Retina (tissue), 1 donor: ENCODE results near the gene SPOP.
"Not testable (repeated sequence)": the region's sequence is repeated elsewhere in the genome, so short reads cannot be mapped to it uniquely, and the experiment has no call there.

Experiments used
- DNase-seq: peaks from one replicate; pipeline ENCODE4 v3.0.0-alpha.2; 2016

Gene SPOP

GRCh38 chr17:49677933-49678847, at the start of gene SPOP:
Gene SPOP, minus strand, starts transcription at chr17:49678097. Its CDS starts 55,287 bp downstream, at chr17:49622810.
- DNase-seq: peak; percentile 97

GRCh38 chr17:49727380-49727779, 49.5 kb upstream of the SPOP start:
- DNase-seq: no peak

DNA sequence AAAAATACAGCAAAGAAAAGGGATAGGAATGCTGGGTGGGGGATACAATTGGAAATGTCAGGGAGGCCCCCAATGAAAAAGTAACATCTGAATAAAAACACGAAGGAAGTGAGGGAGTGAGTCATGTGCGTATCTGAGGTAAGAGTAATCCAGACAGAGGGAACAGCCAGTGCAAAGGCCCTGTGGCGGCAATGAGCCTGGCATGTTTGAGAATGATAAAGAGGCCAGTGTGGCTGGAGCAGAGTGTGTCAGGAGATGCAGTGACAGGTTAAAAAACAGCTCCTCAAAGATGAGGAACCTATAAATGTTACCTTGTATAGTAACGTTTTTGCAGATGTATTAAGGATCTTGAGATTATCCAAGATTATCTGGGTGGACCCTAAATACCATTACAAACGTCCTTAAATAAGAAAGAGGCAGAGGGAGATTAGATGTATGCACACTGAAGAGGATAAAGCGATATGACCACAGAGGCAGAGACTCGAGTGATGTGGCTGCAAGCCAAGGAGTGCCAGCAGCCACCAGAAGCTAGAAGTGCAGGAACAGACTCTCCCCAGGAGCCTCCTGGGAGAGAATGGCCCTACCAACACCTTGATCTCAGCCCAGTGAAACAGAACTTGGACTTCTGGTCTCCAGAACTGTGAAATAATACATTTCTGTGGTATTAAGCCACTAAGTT, 47.7 kb upstream of the SPOP start:
- DNase-seq: no peak

GRCh38 chr17:49724552-49724951, 46.7 kb upstream of the SPOP start:
- DNase-seq: not testable (repeated sequence)

- peak; percentile 32 for DNase-seq
Measured at GRCh38 chr17:49723423-49723822, 45.5 kb upstream of the SPOP start.

DNA sequence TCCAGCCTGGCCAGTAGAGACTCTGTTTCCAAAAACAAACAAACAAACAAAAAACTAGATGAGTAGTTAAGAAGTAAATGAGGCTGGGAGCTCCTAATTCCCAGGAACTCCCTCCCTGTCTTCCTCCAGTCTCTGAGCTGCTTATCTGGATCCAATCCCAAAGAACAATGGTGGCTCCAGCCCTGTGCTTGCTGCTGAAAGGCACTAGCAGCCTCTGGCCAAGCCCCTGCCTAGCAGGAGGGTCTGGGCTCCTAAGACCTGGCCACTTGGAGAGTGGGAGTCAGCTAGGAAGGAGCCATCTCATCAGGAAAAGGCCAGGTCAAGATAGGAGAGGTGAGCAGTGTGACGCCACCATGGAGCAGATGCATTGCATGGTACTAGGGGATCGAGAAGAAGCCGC, 44.2 kb upstream of the SPOP start:
- DNase-seq: no peak

DNA sequence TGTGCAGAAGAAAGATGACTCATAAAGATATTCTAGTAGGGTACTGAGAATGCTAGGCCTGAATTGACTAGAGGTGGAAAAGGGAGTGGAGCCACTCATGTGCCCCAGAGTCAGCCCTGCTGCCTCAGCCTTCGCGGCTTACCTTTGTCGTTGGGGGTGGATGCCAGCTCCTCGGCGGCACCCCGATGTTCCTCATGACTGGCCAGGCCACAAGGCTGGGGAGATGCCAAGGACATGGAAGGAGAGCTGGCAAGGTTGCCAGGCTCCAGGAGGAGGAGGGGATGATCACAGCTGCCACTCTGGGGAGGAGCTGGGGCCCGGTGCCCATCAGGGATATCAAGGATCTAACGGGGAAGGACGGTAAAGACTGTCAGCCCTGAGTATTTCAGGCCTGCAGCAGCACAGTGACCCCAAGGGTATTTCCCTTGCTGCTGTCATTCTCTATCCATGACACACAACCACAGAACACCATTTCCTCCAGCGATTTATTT, 39.5 kb upstream of the SPOP start:
- no peak for DNase-seq

- no peak for DNase-seq
Measured at GRCh38 chr17:49716668-49717364, 38.9 kb upstream of the SPOP start.

GRCh38 chr17:49715717-49716279, 37.9 kb upstream of the SPOP start:
- DNase-seq: no peak

DNA sequence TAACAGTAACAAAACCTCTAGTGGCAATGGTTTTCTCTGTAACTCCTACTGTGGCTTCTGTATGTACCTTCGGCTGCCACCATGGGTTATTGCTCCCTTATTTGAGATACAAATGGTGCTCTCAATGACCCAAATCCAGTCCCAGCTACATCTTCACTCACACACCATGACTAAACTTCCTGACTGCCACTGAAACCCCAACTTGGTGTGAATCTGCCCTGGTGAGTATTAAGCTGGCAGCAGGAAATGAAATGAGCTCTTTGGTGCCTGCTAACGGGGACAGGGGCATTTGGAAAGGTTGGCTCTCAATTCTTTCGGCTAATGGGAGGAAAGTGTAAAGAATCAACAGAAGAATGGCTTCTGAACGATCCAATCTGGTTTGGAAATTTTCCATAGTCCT, 37.3 kb upstream of the SPOP start:
- no peak for DNase-seq

GRCh38 chr17:49708515-49709183, 30.8 kb upstream of the SPOP start:
- DNase-seq: no peak

- peak; percentile 100 for DNase-seq
Measured at GRCh38 chr17:49707608-49708514, 30.0 kb upstream of the SPOP start, which contains the start of gene SLC35B1. Gene SLC35B1, minus strand, starts transcription at chr17:49707964. Its CDS starts 131 bp downstream, at chr17:49707833.

GRCh38 chr17:49707246-49707607, 29.3 kb upstream of the SPOP start:
- DNase-seq: no peak

GRCh38 chr17:49705254-49705653, 27.4 kb upstream of the SPOP start:
- no peak for DNase-seq

DNA sequence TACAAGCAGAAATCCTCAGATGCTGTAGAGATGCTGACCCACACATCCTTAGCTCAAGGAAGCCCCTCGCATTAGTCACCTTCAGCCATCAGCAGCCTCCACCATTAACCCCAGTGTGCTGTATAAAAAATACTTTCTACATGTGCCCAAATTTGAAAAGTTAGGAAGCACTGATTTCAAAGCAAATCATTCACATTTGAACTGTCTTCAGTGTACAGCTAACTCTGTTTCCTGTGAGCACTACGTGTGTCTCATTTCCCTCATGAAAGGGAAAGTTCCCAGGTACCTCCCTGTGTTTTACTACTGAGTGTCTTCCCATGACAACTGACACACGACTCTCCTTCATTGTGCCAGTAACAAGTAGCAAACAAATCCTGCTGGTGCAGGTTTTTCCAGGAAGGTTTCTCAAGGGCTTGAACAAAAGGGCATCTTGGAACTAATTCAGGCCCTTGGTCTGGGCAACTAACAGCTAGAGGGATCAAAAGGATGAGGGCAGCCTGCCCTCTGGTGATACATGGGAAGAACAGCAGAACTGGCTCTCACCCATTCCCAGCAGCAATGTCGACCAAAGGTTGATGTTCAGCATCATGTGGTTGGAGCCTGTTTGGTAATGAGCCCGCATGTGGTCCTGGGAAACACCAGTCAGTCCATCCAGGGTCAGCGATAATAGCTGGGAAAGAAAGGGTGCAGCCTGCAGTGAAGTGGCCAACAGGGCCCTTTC, 25.8 kb upstream of the SPOP start:
- no peak for DNase-seq

- DNase-seq: no peak
Measured at GRCh38 chr17:49700960-49701359, 23.1 kb upstream of the SPOP start.

DNA sequence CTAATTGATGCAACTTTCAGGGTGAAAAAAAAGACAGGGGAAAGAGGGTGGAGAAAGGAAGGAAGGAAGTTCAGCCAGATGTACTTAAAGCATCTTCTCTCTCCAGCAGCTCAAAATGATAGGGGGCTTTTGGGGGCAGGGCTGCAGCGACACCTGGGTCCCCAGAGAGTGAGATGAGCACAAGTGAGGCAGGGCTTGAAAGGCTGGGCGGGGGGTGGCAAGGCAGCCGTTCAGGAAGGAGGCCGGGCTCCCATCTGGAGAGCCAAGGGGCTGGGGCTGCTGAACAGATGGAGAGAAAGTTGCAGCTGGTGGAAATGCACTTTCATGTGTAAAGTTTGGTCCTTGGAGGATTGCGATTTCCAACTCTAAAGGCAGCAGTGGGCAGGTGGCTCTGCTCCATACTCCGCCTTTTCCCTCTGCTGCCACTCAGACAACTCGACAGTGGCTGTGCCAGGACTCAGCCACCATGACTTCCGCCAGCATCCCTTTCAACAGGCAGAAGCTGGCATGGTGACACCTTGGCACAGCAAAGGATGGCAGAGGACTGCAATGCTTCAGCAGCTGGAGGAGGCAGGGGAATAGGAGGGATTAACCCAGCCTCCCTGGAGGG, 22.2 kb upstream of the SPOP start:
- no peak for DNase-seq

GRCh38 chr17:49698005-49698404, 20.1 kb upstream of the SPOP start:
- no peak for DNase-seq

GRCh38 chr17:49696233-49696761, 18.4 kb upstream of the SPOP start:
- no peak for DNase-seq

GRCh38 chr17:49695698-49696232, 17.9 kb upstream of the SPOP start:
- DNase-seq: no peak
